IMR-90 (cell line): ENCODE measurements around the gene COL23A1. TPM values are rescaled to one million over a fixed set of nuclear protein-coding genes. Genes with fewer than 3 reads are reported as not detected.

ENCODE experiments used
- ATAC-seq: fragments of 200-7000 bp; cut with Tn5 transposase; 2 replicates; pipeline ENCODE4 v1.9.1; 2020; ENCODE audit warnings: low read depth, mild to moderate bottlenecking, moderate library complexity
- BruUV-seq: library from RNA; stranded (reverse); fragments of 400-500 nt; replicated peaks from 2 replicates; lab custom pipeline; 2021; lab: Mats Ljungman, UMichigan
- CTCF ChIA-PET: fragments of 300-600 bp; formaldehyde crosslinking; extraction: SDS; loops from one replicate; lab custom pipeline; 2021; ENCODE audit warnings: antibody characterized with exemption; lab: Yijun Ruan, JAX
- POLR2A ChIA-PET: fragments of 300-600 bp; sonication (Branson Sonifier 250); formaldehyde crosslinking; loops from one replicate; lab custom pipeline; 2022; ENCODE audit warnings: antibody characterized with exemption; ENCODE audit not compliant: unreplicated experiment; lab: Charles Lee
- DNase-seq: peaks from one replicate; pipeline ENCODE4 v3.0.0; 2013
- H2AFZ ChIP-seq: replicated peaks from 2 replicates; pipeline ENCODE3; 2013; ENCODE audit warnings: low read length, mild to moderate bottlenecking; ENCODE audit not compliant: poor library complexity
- H2AK5ac ChIP-seq: 2 replicates; pipeline ENCODE4 v1.6.1; 2013; ENCODE audit warnings: low read depth, low read length, inconsistent platforms
- H2AK9ac ChIP-seq: replicated peaks from 2 replicates; pipeline ENCODE3; 2013; ENCODE audit warnings: mild to moderate bottlenecking, low read depth, low read length, moderate library complexity; ENCODE audit not compliant: poor library complexity
- H2BK120ac ChIP-seq: 2 replicates; pipeline ENCODE4 v1.6.1; 2013; ENCODE audit warnings: low read depth, low read length, inconsistent platforms
- H2BK15ac ChIP-seq: 3 replicates; pipeline ENCODE4 v1.6.1; 2013; ENCODE audit warnings: low read depth, low read length, inconsistent platforms
- H2BK20ac ChIP-seq: 2 replicates; pipeline ENCODE4 v1.6.1; 2013; ENCODE audit warnings: low read depth, mild to moderate bottlenecking, inconsistent platforms, low read length, moderate library complexity
- H2BK5ac ChIP-seq: 2 replicates; pipeline ENCODE4 v1.6.1; 2013; ENCODE audit warnings: mild to moderate bottlenecking, low read depth, low read length, inconsistent platforms; ENCODE audit not compliant: poor library complexity, severe bottlenecking
- H3K14ac ChIP-seq: replicated peaks from 2 replicates; pipeline ENCODE4 v1.6.1; 2013; ENCODE audit warnings: low read depth, low read length, inconsistent platforms
- H3K18ac ChIP-seq: 2 replicates; pipeline ENCODE4 v1.6.1; 2013; ENCODE audit warnings: low read depth, low read length, control low read depth
- H3K23ac ChIP-seq: 2 replicates; pipeline ENCODE4 v1.6.1; 2013; ENCODE audit warnings: low read depth, low read length, inconsistent platforms
- H3K27ac ChIP-seq: 2 replicates; pipeline ENCODE4 v1.5.1; 2013; ENCODE audit warnings: mild to moderate bottlenecking, control low read depth, low read length; ENCODE audit not compliant: insufficient read depth
- H3K27me3 ChIP-seq: 2 replicates; pipeline ENCODE4 v1.6.1; 2013; ENCODE audit warnings: low read length; ENCODE audit not compliant: control insufficient read depth, insufficient read depth
- H3K36me3 ChIP-seq: 2 replicates; pipeline ENCODE4 v1.6.1; 2013; ENCODE audit warnings: low read length, mixed read lengths; ENCODE audit not compliant: control insufficient read depth, insufficient read depth
- H3K4ac ChIP-seq: 2 replicates; pipeline ENCODE4 v1.6.1; 2013; ENCODE audit warnings: low read depth, low read length, inconsistent platforms
- H3K4me1 ChIP-seq: 2 replicates; pipeline ENCODE4 v1.6.1; 2013; ENCODE audit warnings: low read length, mixed read lengths; ENCODE audit not compliant: control insufficient read depth, insufficient read depth
- H3K4me2 ChIP-seq: 2 replicates; pipeline ENCODE4 v1.6.1; 2013; ENCODE audit warnings: low read depth, mild to moderate bottlenecking, control low read depth, low read length, moderate library complexity
- H3K4me3 ChIP-seq: 2 replicates; pipeline ENCODE4 v1.5.1; 2013; ENCODE audit warnings: low read depth, mild to moderate bottlenecking, control low read depth, low read length, moderate library complexity; ENCODE audit not compliant: insufficient read depth
- H3K56ac ChIP-seq: 2 replicates; pipeline ENCODE4 v1.6.1; 2013; ENCODE audit warnings: low read length, inconsistent platforms; ENCODE audit not compliant: insufficient read depth; ENCODE audit errors: extremely low read depth
- H3K79me1 ChIP-seq, 2 experiments: 2 replicates each; pipeline ENCODE4 v1.6.1; 2013; ENCODE audit warnings: low read length in 2 of 2, inconsistent platforms in 1 of 2, low read depth in 1 of 2
- H3K9ac ChIP-seq: 2 replicates; pipeline ENCODE4 v1.6.1; 2013; ENCODE audit warnings: low read depth, low read length, control low read depth
- H3K9me1 ChIP-seq: 2 replicates; pipeline ENCODE4 v1.6.1; 2013; ENCODE audit warnings: low read length, inconsistent platforms; ENCODE audit not compliant: insufficient read depth
- H3K9me3 ChIP-seq: 2 replicates; pipeline ENCODE4 v1.6.1; 2013; ENCODE audit warnings: low read length; ENCODE audit not compliant: control insufficient read depth, insufficient read depth
- H4K20me1 ChIP-seq: 2 replicates; pipeline ENCODE4 v1.6.1; 2013; ENCODE audit warnings: low read length, inconsistent platforms; ENCODE audit not compliant: insufficient read depth
- H4K5ac ChIP-seq: 2 replicates; pipeline ENCODE4 v1.6.1; 2013; ENCODE audit warnings: mild to moderate bottlenecking, low read depth, low read length, control low read depth
- H4K8ac ChIP-seq, 2 experiments: 2 replicates each; pipeline ENCODE4 v1.6.1; 2013; ENCODE audit warnings: low read depth in 2 of 2, low read length in 2 of 2, control low read depth in 1 of 2, inconsistent platforms in 1 of 2
- H4K91ac ChIP-seq: 2 replicates; pipeline ENCODE4 v1.6.1; 2013; ENCODE audit warnings: low read depth, low read length, inconsistent platforms; ENCODE audit not compliant: insufficient read depth
- BHLHE40 ChIP-seq: fragments of 150-350 bp; IDR thresholded peaks from 2 replicates; pipeline ENCODE4 v1.6.1; 2016; ENCODE audit warnings: mild to moderate bottlenecking, low read depth, low read length
- CEBPB ChIP-seq: IDR thresholded peaks from 2 replicates; pipeline ENCODE4 v1.6.1; 2012; ENCODE audit warnings: low read depth, low read length, improper control_type of control experiment
- FOS ChIP-seq: fragments of 150-350 bp; IDR thresholded peaks from 2 replicates; pipeline ENCODE4 v1.6.1; 2016; ENCODE audit warnings: low read depth, low read length
- MAZ ChIP-seq: IDR thresholded peaks from 2 replicates; pipeline ENCODE4 v1.6.1; 2012; ENCODE audit warnings: low read depth, mild to moderate bottlenecking, low read length, improper control_type of control experiment, moderate library complexity, borderline replicate concordance
- MXI1 ChIP-seq: IDR thresholded peaks from 2 replicates; pipeline ENCODE4 v1.6.1; 2012; ENCODE audit warnings: low read depth, mild to moderate bottlenecking, low read length, moderate library complexity, borderline replicate concordance
- NFE2L2 ChIP-seq: fragments of 150-350 bp; IDR thresholded peaks from 2 replicates; pipeline ENCODE4 v1.6.1; 2016; ENCODE audit warnings: low read depth, mild to moderate bottlenecking, low read length
- POLR2A ChIP-seq: IDR thresholded peaks from 2 replicates; pipeline ENCODE4 v1.6.1; 2012; ENCODE audit warnings: mild to moderate bottlenecking, low read depth, low read length
- RAD21 ChIP-seq: IDR thresholded peaks from 2 replicates; pipeline ENCODE4 v1.6.1; 2012; ENCODE audit warnings: low read length, improper control_type of control experiment
- RFX5 ChIP-seq: IDR thresholded peaks from 2 replicates; pipeline ENCODE4 v1.8.0; 2012; ENCODE audit warnings: low read depth, mild to moderate bottlenecking, low read length, moderate library complexity
- SMC3 ChIP-seq: fragments of 150-350 bp; IDR thresholded peaks from 2 replicates; pipeline ENCODE4 v1.6.1; 2016; ENCODE audit warnings: low read depth, mild to moderate bottlenecking, antibody characterized with exemption, low read length, moderate library complexity
- WGBS, 2 experiments: methylation state at CpG; one replicate each; pipeline versions ENCODE4 v1.1.5 to v1.1.7; 2013; ENCODE audit warnings: missing lambda C conversion rate in 2 of 2; ENCODE audit not compliant: insufficient read length in 1 of 2; ENCODE audit errors: extremely low coverage in 2 of 2; 5-methylcytosine and 5-hydroxymethylcytosine counted together
- dilution Hi-C: fragments of 300-500 bp; cut with HindIII; formaldehyde crosslinking; loops from one replicate; pipeline ENCODE4 v1.14.3; 2018; ENCODE audit warnings: low sequenced_read_pairs; ENCODE audit not compliant: unreplicated experiment
- in situ Hi-C: fragments of 300-500 bp; cut with MboI; formaldehyde crosslinking; loops from 3 replicates; pipeline ENCODE4 v1.14.3; 2019; ENCODE audit warnings: low sequenced_read_pairs, inconsistent platforms, mixed read lengths
- intact Hi-C: fragments of 100-400 bp; cut with micrococcal nuclease; formaldehyde crosslinking; loops from 2 replicates; pipeline ENCODE4 v1.10.0; 2022
- polyA plus RNA-seq, 3 experiments: library from polyadenylated mRNA; depleted of rRNA; stranded (reverse); fragments of >200 nt; gene quantifications; 2 replicates each; pipeline ENCODE4 v1.2.3, GENCODE V29; 2012; ENCODE audit warnings: low replicate concordance in 1 of 3
- total RNA-seq: library from RNA; depleted of rRNA; stranded (reverse); fragments of >200 nt; gene quantifications from 2 replicates; pipeline ENCODE4 v1.2.3, GENCODE V29; 2012
- TF ChIP-seq, protein P1 (sequence below): fragments of 150-350 bp; IDR thresholded peaks from 2 replicates; pipeline ENCODE4 v1.6.1; 2017; ENCODE audit warnings: mild to moderate bottlenecking, antibody characterized with exemption, low read length, low read depth
- TF ChIP-seq, protein P2 (sequence below): conservative IDR thresholded peaks from 2 replicates; pipeline ENCODE4 v1.5.1; 2012; ENCODE audit warnings: mild to moderate bottlenecking, low read depth, low read length, improper control_type of control experiment

COL23A1 gene
- total and polyA plus RNA-seq, 2 of the 4 experiments (the other 2 are of a cell fraction), result not detected

DNA sequence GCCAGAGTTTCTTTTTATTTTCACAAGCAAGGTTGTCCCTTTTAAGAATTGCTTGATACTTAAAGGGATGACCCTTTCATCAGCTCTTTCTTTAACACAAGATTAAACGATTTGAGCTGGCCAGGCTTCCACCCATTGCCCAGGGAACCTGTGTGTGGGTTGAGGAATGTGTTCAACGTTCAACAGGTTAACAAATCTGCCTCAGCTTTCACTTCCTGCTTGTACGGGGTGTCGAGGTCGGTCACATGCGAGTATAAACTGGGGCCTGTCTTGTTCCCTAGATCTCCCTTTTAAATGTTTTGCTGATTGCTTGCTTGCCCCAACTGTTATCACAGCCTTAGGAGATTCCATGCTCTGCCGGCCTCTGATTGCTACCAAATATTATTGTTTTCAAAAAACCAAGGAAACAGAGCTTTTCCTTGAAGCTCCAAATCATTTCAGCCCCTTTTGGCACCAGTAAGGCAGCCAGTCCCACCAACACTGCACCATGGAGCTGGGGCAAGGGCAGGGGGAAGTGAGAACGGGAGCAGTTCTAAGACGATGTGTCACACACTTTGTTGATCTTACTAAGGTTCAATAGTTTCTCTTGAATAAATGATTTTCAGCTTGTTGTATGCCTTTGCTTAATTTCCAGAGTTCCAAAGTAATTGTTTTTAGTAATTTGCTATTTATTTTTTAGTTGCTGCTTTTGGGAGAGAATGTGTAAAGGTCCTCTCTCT is 47.3 kb upstream of the COL23A1 start:
- DNase-seq (no peak), ATAC-seq (no peak)
- H3K9me3 ChIP-seq, result no peaks in the 10 kb centered on the region
- no peak overlapping the region for H3K56ac ChIP-seq
- intact Hi-C loops (no loop called here), in situ Hi-C loops (no loop called here), dilution Hi-C loops (no loop called here)
- no peak overlapping the region for H2BK5ac ChIP-seq
- H3K14ac ChIP-seq, result no peak overlapping the region
- no peak overlapping the region for H3K4me2 ChIP-seq
- H2AK9ac ChIP-seq, result no peak overlapping the region
- H3K27ac ChIP-seq, result no peak overlapping the region
- H2BK20ac ChIP-seq, result no peak overlapping the region
- H3K79me1 ChIP-seq, result no peaks in the 10 kb centered on the region
- ChIA-PET CTCF (interaction anchor here (0.6 kb wide), 1 partner anchor 86 kb away, joined by 5 read pairs; no protein-coding TSS in a partner anchor), POLR2A (no interaction called here)
- H4K20me1 ChIP-seq, result no peaks in the 10 kb centered on the region
- no peak overlapping the region for H3K4ac ChIP-seq
- no peak overlapping the region for H4K8ac ChIP-seq
- no peak overlapping the region for H2BK15ac ChIP-seq
- H3K36me3 ChIP-seq, result no peaks in the 10 kb centered on the region
- H4K91ac ChIP-seq, result no peak overlapping the region
- H3K27me3 ChIP-seq, result no peaks in the 10 kb centered on the region; the same call in none of the 2 replicates
- H3K4me1 ChIP-seq, result no peaks in the 10 kb centered on the region
- no peak overlapping the region for H2AFZ ChIP-seq
- no peaks in the 10 kb centered on the region for H3K9me1 ChIP-seq
- H3K18ac ChIP-seq, result no peak overlapping the region
- no peak overlapping the region for H2BK120ac ChIP-seq
- no peak overlapping the region for H3K4me3 ChIP-seq
- H4K5ac ChIP-seq, result no peak overlapping the region
- TF ChIP-seq MAZ (no peak), RFX5 (no peak), POLR2A (no peak), BHLHE40 (no peak), NFE2L2 (no peak), SMC3 (no peak), MXI1 (no peak), CEBPB (no peak), FOS (no peak), RAD21 (no peak)
- TF ChIP-seq, protein P1, sequence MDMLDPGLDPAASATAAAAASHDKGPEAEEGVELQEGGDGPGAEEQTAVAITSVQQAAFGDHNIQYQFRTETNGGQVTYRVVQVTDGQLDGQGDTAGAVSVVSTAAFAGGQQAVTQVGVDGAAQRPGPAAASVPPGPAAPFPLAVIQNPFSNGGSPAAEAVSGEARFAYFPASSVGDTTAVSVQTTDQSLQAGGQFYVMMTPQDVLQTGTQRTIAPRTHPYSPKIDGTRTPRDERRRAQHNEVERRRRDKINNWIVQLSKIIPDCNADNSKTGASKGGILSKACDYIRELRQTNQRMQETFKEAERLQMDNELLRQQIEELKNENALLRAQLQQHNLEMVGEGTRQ, result no peak
- TF ChIP-seq, protein P2, sequence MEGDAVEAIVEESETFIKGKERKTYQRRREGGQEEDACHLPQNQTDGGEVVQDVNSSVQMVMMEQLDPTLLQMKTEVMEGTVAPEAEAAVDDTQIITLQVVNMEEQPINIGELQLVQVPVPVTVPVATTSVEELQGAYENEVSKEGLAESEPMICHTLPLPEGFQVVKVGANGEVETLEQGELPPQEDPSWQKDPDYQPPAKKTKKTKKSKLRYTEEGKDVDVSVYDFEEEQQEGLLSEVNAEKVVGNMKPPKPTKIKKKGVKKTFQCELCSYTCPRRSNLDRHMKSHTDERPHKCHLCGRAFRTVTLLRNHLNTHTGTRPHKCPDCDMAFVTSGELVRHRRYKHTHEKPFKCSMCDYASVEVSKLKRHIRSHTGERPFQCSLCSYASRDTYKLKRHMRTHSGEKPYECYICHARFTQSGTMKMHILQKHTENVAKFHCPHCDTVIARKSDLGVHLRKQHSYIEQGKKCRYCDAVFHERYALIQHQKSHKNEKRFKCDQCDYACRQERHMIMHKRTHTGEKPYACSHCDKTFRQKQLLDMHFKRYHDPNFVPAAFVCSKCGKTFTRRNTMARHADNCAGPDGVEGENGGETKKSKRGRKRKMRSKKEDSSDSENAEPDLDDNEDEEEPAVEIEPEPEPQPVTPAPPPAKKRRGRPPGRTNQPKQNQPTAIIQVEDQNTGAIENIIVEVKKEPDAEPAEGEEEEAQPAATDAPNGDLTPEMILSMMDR, result no peak
- 27% methylated on average over 5 of the region's 9 CpGs; no CpG with 5 or more reads in 1 of the 2 experiments for WGBS, 2 experiments
- no peak overlapping the region for H3K9ac ChIP-seq
- H3K23ac ChIP-seq, result no peak overlapping the region
- H2AK5ac ChIP-seq, result no peak overlapping the region
- BruUV-seq, result no TSS peak
